Measurements from ENCODE around the gene LGALS12. TPM values are rescaled to one million over a fixed set of nuclear protein-coding genes. Genes with fewer than 3 reads are reported as not detected.
"Not testable (repeated sequence)": the region's sequence is repeated elsewhere in the genome, so short reads cannot be mapped to it uniquely, and the experiment has no call there.

LGALS12 gene
- total RNA-seq, 1 experiment from 2014 or later: 0.39 TPM

- Histone ChIP-seq H3K9me3 (replicated peaks) (no peaks in the 10 kb centered on the region), H3K36me3 (no peaks in the 10 kb centered on the region), H3K27ac (peak overlapping the region; percentile 1; the same call in 1 of the 2 replicates), H3K27me3 (replicated peaks) (no peaks in the 10 kb centered on the region), H3K4me3 (no peak overlapping the region), H3K4me1 (replicated peaks) (peaks cover 39% of the 10 kb centered on the region)
- no peak for DNase-seq (ENCODE audit: low read depth in 1 of 2, low spot score in 2 of 2)
Observed at GRCh38 chr11:63532117-63532516, 26.2 kb downstream of the LGALS12 start.

- DNase-seq (ENCODE audit: low read depth in 1 of 2, low spot score in 2 of 2): no peak
- Histone ChIP-seq H3K9me3 (replicated peaks) (no peaks in the 10 kb centered on the region), H3K27ac (no peak overlapping the region), H3K36me3 (no peaks in the 10 kb centered on the region), H3K4me3 (no peak overlapping the region), H3K4me1 (replicated peaks) (peaks cover 47% of the 10 kb centered on the region), H3K27me3 (replicated peaks) (no peaks in the 10 kb centered on the region)
Observed at GRCh38 chr11:63532799-63533475, 27.1 kb downstream of the LGALS12 start.

GRCh38 chr11:63534076-63534475 is 28.2 kb downstream of the LGALS12 start:
- DNase-seq (ENCODE audit: low read depth in 1 of 2, low spot score in 2 of 2): no peak
- Histone ChIP-seq H3K27ac (no peak overlapping the region), H3K4me1 (replicated peaks) (peaks cover 48% of the 10 kb centered on the region), H3K27me3 (replicated peaks) (no peaks in the 10 kb centered on the region), H3K36me3 (no peaks in the 10 kb centered on the region), H3K9me3 (replicated peaks) (no peaks in the 10 kb centered on the region), H3K4me3 (no peak overlapping the region)

GRCh38 chr11:63534895-63535461 is 29.1 kb downstream of the LGALS12 start:
- DNase-seq (ENCODE audit: low read depth in 1 of 2, low spot score in 2 of 2): no peak
- Histone ChIP-seq H3K4me3 (no peak overlapping the region), H3K27me3 (replicated peaks) (no peaks in the 10 kb centered on the region), H3K36me3 (no peaks in the 10 kb centered on the region), H3K9me3 (replicated peaks) (no peaks in the 10 kb centered on the region), H3K27ac (no peak overlapping the region), H3K4me1 (replicated peaks) (peaks cover 48% of the 10 kb centered on the region)

- no peaks in the 10 kb centered on the region for H3K36me3 ChIP-seq
- DNase-seq (ENCODE audit: low read depth in 1 of 2, low spot score in 2 of 2): no peak
- no peaks in the 10 kb centered on the region for H3K27me3 ChIP-seq (replicated peaks)
- H3K27ac ChIP-seq: no peak overlapping the region
- H3K9me3 ChIP-seq (replicated peaks): no peaks in the 10 kb centered on the region
- no peak overlapping the region for H3K4me3 ChIP-seq
- peaks cover 48% of the 10 kb centered on the region for H3K4me1 ChIP-seq (replicated peaks)
Observed at GRCh38 chr11:63535734-63536133, 29.9 kb downstream of the LGALS12 start.

- peak in 1 of 2 experiments; percentile 74 for DNase-seq (ENCODE audit: low read depth in 1 of 2, low spot score in 2 of 2)
- no peaks in the 10 kb centered on the region for H3K36me3 ChIP-seq
- H3K27ac ChIP-seq: peak within 1 kb of the TSS; percentile 26
- no peaks in the 10 kb centered on the region for H3K27me3 ChIP-seq (replicated peaks)
- peak within 1 kb of the TSS; percentile 30 for H3K4me3 ChIP-seq
- H3K4me1 ChIP-seq (replicated peaks): peaks cover 40% of the 10 kb centered on the region
- no peaks in the 10 kb centered on the region for H3K9me3 ChIP-seq (replicated peaks)
Observed at GRCh38 chr11:63536669-63537292, 30.9 kb downstream of the LGALS12 start, which contains the start of gene PLAAT4. PLAAT4 (plus strand) TSS chr11:63536808; CDS start chr11:63536869, 61 bp downstream.

GRCh38 chr11:63537293-63538101 is 31.6 kb downstream of the LGALS12 start:
- H3K4me1 ChIP-seq (replicated peaks): peaks cover 32% of the 10 kb centered on the region
- peak overlapping the region; percentile 26 for H3K27ac ChIP-seq
- no peaks in the 10 kb centered on the region for H3K9me3 ChIP-seq (replicated peaks)
- DNase-seq (ENCODE audit: low read depth in 1 of 2, low spot score in 2 of 2): no peak
- peak overlapping the region; percentile 30 for H3K4me3 ChIP-seq
- H3K36me3 ChIP-seq: no peaks in the 10 kb centered on the region
- no peaks in the 10 kb centered on the region for H3K27me3 ChIP-seq (replicated peaks)

- not testable (repeated sequence) for H3K4me3 ChIP-seq; H3K27me3 ChIP-seq (replicated peaks); H3K27ac ChIP-seq; H3K9me3 ChIP-seq (replicated peaks); DNase-seq (ENCODE audit: low read depth in 1 of 2, low spot score in 2 of 2); H3K4me1 ChIP-seq (replicated peaks); H3K36me3 ChIP-seq
Observed at GRCh38 chr11:63542506-63542905, 36.6 kb downstream of the LGALS12 start.

- no peaks in the 10 kb centered on the region for H3K9me3 ChIP-seq (replicated peaks)
- H3K27ac ChIP-seq: no peak overlapping the region
- H3K36me3 ChIP-seq: no peaks in the 10 kb centered on the region
- H3K27me3 ChIP-seq (replicated peaks): no peaks in the 10 kb centered on the region
- H3K4me1 ChIP-seq (replicated peaks): no peaks in the 10 kb centered on the region
- DNase-seq (ENCODE audit: low read depth in 1 of 2, low spot score in 2 of 2): no peak
- no peak overlapping the region for H3K4me3 ChIP-seq
Observed at GRCh38 chr11:63543711-63544110, 37.8 kb downstream of the LGALS12 start.

- no peaks in the 10 kb centered on the region for H3K9me3 ChIP-seq (replicated peaks)
- DNase-seq (ENCODE audit: low read depth in 1 of 2, low spot score in 2 of 2): no peak
- no peak overlapping the region for H3K27ac ChIP-seq
- no peaks in the 10 kb centered on the region for H3K36me3 ChIP-seq
- no peaks in the 10 kb centered on the region for H3K4me1 ChIP-seq (replicated peaks)
- no peak overlapping the region for H3K4me3 ChIP-seq
- H3K27me3 ChIP-seq (replicated peaks): no peaks in the 10 kb centered on the region
Observed at GRCh38 chr11:63547061-63547460, 41.2 kb downstream of the LGALS12 start.

GRCh38 chr11:63548178-63548577 is 42.3 kb downstream of the LGALS12 start:
- Histone ChIP-seq H3K4me3 (no peak overlapping the region), H3K4me1 (replicated peaks) (no peaks in the 10 kb centered on the region), H3K9me3 (replicated peaks) (no peaks in the 10 kb centered on the region), H3K36me3 (no peaks in the 10 kb centered on the region), H3K27ac (no peak overlapping the region), H3K27me3 (replicated peaks) (no peaks in the 10 kb centered on the region)
- no peak for DNase-seq (ENCODE audit: low read depth in 1 of 2, low spot score in 2 of 2)

- DNase-seq (ENCODE audit: low read depth in 1 of 2, low spot score in 2 of 2): no peak
- H3K27ac ChIP-seq: no peak overlapping the region
- no peaks in the 10 kb centered on the region for H3K36me3 ChIP-seq
- no peaks in the 10 kb centered on the region for H3K9me3 ChIP-seq (replicated peaks)
- H3K27me3 ChIP-seq (replicated peaks): no peaks in the 10 kb centered on the region
- no peaks in the 10 kb centered on the region; the same call in 1 of the 2 replicates for H3K4me1 ChIP-seq (replicated peaks)
- no peak overlapping the region for H3K4me3 ChIP-seq
Observed at GRCh38 chr11:63549411-63549810, 43.5 kb downstream of the LGALS12 start.

- H3K27ac ChIP-seq; H3K36me3 ChIP-seq; H3K4me1 ChIP-seq (replicated peaks); H3K27me3 ChIP-seq (replicated peaks); DNase-seq (ENCODE audit: low read depth in 1 of 2, low spot score in 2 of 2); H3K9me3 ChIP-seq (replicated peaks); H3K4me3 ChIP-seq: not testable (repeated sequence)
Observed at GRCh38 chr11:63550156-63550700, 44.3 kb downstream of the LGALS12 start.

Data from SJSA1 (cell line).